Skeletal muscle tissue (tissue), 4 donors: ENCODE data around the gene IGSF5. TPM values are rescaled to one million over a fixed set of nuclear protein-coding genes. Genes with fewer than 3 reads are reported as not detected.

Experiments
- H3K27ac ChIP-seq: one replicate; pipeline ENCODE4 v1.7.0; 2013; ENCODE audit warnings: mild to moderate bottlenecking, low read depth, low read length, inconsistent platforms
- H3K27me3 ChIP-seq, 3 donors: one replicate each; pipeline ENCODE4 v1.7.0; 2013; ENCODE audit warnings: low read length in 3 of 3; ENCODE audit not compliant: control insufficient read depth in 3 of 3, insufficient read depth in 3 of 3
- H3K36me3 ChIP-seq, 3 donors: one replicate each; pipeline ENCODE4 v1.7.0; 2013; ENCODE audit warnings: low read length in 3 of 3; ENCODE audit not compliant: control insufficient read depth in 3 of 3, insufficient read depth in 3 of 3
- H3K4me1 ChIP-seq, 3 donors: one replicate each; pipeline ENCODE4 v1.7.0; 2013; ENCODE audit warnings: low read length in 3 of 3, mild to moderate bottlenecking in 3 of 3; ENCODE audit not compliant: control insufficient read depth in 3 of 3, insufficient read depth in 3 of 3
- H3K4me3 ChIP-seq, 3 donors: one replicate each; pipeline ENCODE4 v1.7.0; 2013; ENCODE audit warnings: low read length in 3 of 3
- H3K9ac ChIP-seq, 3 donors: one replicate each; pipeline ENCODE4 v1.7.0; 2013; ENCODE audit warnings: low read length in 3 of 3, mild to moderate bottlenecking in 3 of 3, moderate library complexity in 2 of 3, low read depth in 1 of 3
- H3K9me3 ChIP-seq, 3 donors: one replicate each; pipeline ENCODE4 v1.7.0; 2013; ENCODE audit warnings: low read length in 3 of 3; ENCODE audit not compliant: control insufficient read depth in 3 of 3
- total RNA-seq: library from RNA; depleted of rRNA; stranded (reverse); fragments of >200 nt; gene quantifications from one replicate; pipeline ENCODE4 v1.2.3, GENCODE V29; 2014
- donor health status: Osteomylitis.

IGSF5 gene
- total RNA-seq, 1 donor from 2014 or later: 0.52 TPM

- Histone ChIP-seq H3K9me3 (no peaks in the 10 kb centered on the region), H3K36me3 (no peaks in the 10 kb centered on the region), H3K9ac (no peak overlapping the region), H3K27ac (no peak overlapping the region), H3K4me3 (no peak overlapping the region), H3K27me3 (peaks cover 0 to 2% (median 0%) of the 10 kb centered on the region in 3 donors), H3K4me1 (no peaks in the 10 kb centered on the region)
These were observed 58.4 kb downstream of the IGSF5 start for GRCh38 chr21:39803393-39803792.

GRCh38 chr21:39804240-39804639, 59.3 kb downstream of the IGSF5 start:
- Histone ChIP-seq H3K9ac (no peak overlapping the region), H3K9me3 (no peaks in the 10 kb centered on the region), H3K27ac (no peak overlapping the region), H3K4me1 (no peaks in the 10 kb centered on the region), H3K36me3 (no peaks in the 10 kb centered on the region), H3K27me3 (no peaks in the 10 kb centered on the region), H3K4me3 (no peak overlapping the region)

GRCh38 chr21:39805983-39806382, 61.0 kb downstream of the IGSF5 start:
- no peaks in the 10 kb centered on the region for H3K27me3 ChIP-seq
- H3K9me3 ChIP-seq: no peaks in the 10 kb centered on the region
- H3K4me1 ChIP-seq: no peaks in the 10 kb centered on the region
- no peak overlapping the region for H3K27ac ChIP-seq
- no peaks in the 10 kb centered on the region for H3K36me3 ChIP-seq
- H3K9ac ChIP-seq: no peak overlapping the region
- H3K4me3 ChIP-seq: no peak overlapping the region

- Histone ChIP-seq H3K27me3 (no peaks in the 10 kb centered on the region), H3K4me1 (no peaks in the 10 kb centered on the region), H3K9me3 (no peaks in the 10 kb centered on the region), H3K36me3 (no peaks in the 10 kb centered on the region), H3K9ac (no peak overlapping the region), H3K4me3 (no peak overlapping the region), H3K27ac (no peak overlapping the region)
These were observed 62.8 kb downstream of the IGSF5 start for GRCh38 chr21:39807738-39808137.

GRCh38 chr21:39809936-39810335, 65.0 kb downstream of the IGSF5 start:
- Histone ChIP-seq H3K27me3 (no peaks in the 10 kb centered on the region), H3K9ac (no peak overlapping the region), H3K9me3 (no peaks in the 10 kb centered on the region), H3K4me1 (no peaks in the 10 kb centered on the region), H3K36me3 (no peaks in the 10 kb centered on the region), H3K4me3 (no peak overlapping the region), H3K27ac (no peak overlapping the region)

GRCh38 chr21:39812983-39813382, 68.0 kb downstream of the IGSF5 start:
- Histone ChIP-seq H3K4me1 (no peaks in the 10 kb centered on the region), H3K27me3 (no peaks in the 10 kb centered on the region), H3K9ac (no peak overlapping the region), H3K4me3 (no peak overlapping the region), H3K36me3 (no peaks in the 10 kb centered on the region), H3K27ac (no peak overlapping the region), H3K9me3 (no peaks in the 10 kb centered on the region)

GRCh38 chr21:39818557-39818956, 73.6 kb downstream of the IGSF5 start:
- H3K27me3 ChIP-seq: no peaks in the 10 kb centered on the region
- no peaks in the 10 kb centered on the region for H3K36me3 ChIP-seq
- no peak overlapping the region for H3K4me3 ChIP-seq
- H3K27ac ChIP-seq: no peak overlapping the region
- no peak overlapping the region for H3K9ac ChIP-seq
- H3K9me3 ChIP-seq: no peaks in the 10 kb centered on the region
- H3K4me1 ChIP-seq: no peaks in the 10 kb centered on the region

- Histone ChIP-seq H3K9ac (no peak overlapping the region), H3K9me3 (no peaks in the 10 kb centered on the region), H3K27ac (no peak overlapping the region), H3K36me3 (no peaks in the 10 kb centered on the region), H3K4me3 (no peak overlapping the region), H3K4me1 (no peaks in the 10 kb centered on the region), H3K27me3 (no peaks in the 10 kb centered on the region)
These were observed 77.1 kb downstream of the IGSF5 start for GRCh38 chr21:39822042-39822441.

GRCh38 chr21:39825250-39825649, 80.3 kb downstream of the IGSF5 start:
- Histone ChIP-seq H3K4me1 (no peaks in the 10 kb centered on the region), H3K9me3 (no peaks in the 10 kb centered on the region)

GRCh38 chr21:39834543-39834942, 89.6 kb downstream of the IGSF5 start:
- no peaks in the 10 kb centered on the region for H3K36me3 ChIP-seq
- peaks cover 0 to 2% (median 0%) of the 10 kb centered on the region in 3 donors for H3K9me3 ChIP-seq
- no peaks in the 10 kb centered on the region for H3K4me1 ChIP-seq
- no peak overlapping the region for H3K4me3 ChIP-seq
- H3K27ac ChIP-seq: no peak overlapping the region
- no peak overlapping the region for H3K9ac ChIP-seq
- H3K27me3 ChIP-seq: peaks cover 0 to 3% (median 0%) of the 10 kb centered on the region in 3 donors

More at GRCh38 chr21:39825250-39825649, 80.3 kb downstream of the IGSF5 start:
- Histone ChIP-seq H3K27ac (no peak overlapping the region), H3K9ac (no peak overlapping the region), H3K4me3 (no peak overlapping the region), H3K36me3 (no peaks in the 10 kb centered on the region), H3K27me3 (no peaks in the 10 kb centered on the region)
